HG02973 (cell line): Measurements from ENCODE around the gene PKD2L2.
"Not testable (repeated sequence)": the region's sequence is repeated elsewhere in the genome, so short reads cannot be mapped to it uniquely, and the experiment has no call there.

Experiments
- ATAC-seq: cut with Tn5 transposase; IDR thresholded peaks from one replicate; pipeline ENCODE4 v1.9.1; 2021; ENCODE audit warnings: moderate library complexity; ENCODE audit not compliant: unreplicated experiment

The PKD2L2 gene

GRCh38 chr5:137945825-137946224 lies 56.6 kb downstream of the PKD2L2 start:
- ATAC-seq, result no peak

GRCh38 chr5:137954131-137954879 lies 65.0 kb downstream of the PKD2L2 start:
- no peak for ATAC-seq

GRCh38 chr5:137957948-137958347 lies 68.7 kb downstream of the PKD2L2 start:
- ATAC-seq, result no peak

- ATAC-seq, result no peak
Observed at GRCh38 chr5:137959488-137959887, 70.2 kb downstream of the PKD2L2 start.

GRCh38 chr5:137960141-137960540 lies 70.9 kb downstream of the PKD2L2 start:
- no peak for ATAC-seq

- no peak for ATAC-seq
Observed at GRCh38 chr5:137960819-137961218, 71.6 kb downstream of the PKD2L2 start.

- ATAC-seq, result not testable (repeated sequence)
Observed at GRCh38 chr5:137970384-137970783, 81.1 kb downstream of the PKD2L2 start.

- ATAC-seq, result no peak
Observed at GRCh38 chr5:137975208-137975607, 86.0 kb downstream of the PKD2L2 start.

- ATAC-seq, result no peak
Observed at GRCh38 chr5:137989419-137989818, 100.2 kb downstream of the PKD2L2 start.
